Hepatocyte (in vitro differentiated cells): ENCODE data around the gene ABHD8. TPM values are rescaled to one million over a fixed set of nuclear protein-coding genes. Genes with fewer than 3 reads are reported as not detected.

Source experiments
- DNase-seq: peaks from one replicate; pipeline ENCODE4 v3.0.0-alpha.2; 2016; ENCODE audit warnings: low spot score
- H2AFZ ChIP-seq: fragments of 200-600 bp; sonication (generic); 2 replicates; pipeline ENCODE4 v1.6.0; 2016; ENCODE audit warnings: antibody characterized with exemption, mild to moderate bottlenecking
- H3K27ac ChIP-seq: fragments of 200-600 bp; sonication (generic); 2 replicates; pipeline ENCODE4 v1.5.1; 2016; ENCODE audit warnings: mild to moderate bottlenecking
- H3K27me3 ChIP-seq: fragments of 200-600 bp; sonication (generic); 2 replicates; pipeline ENCODE4 v1.6.1; 2016
- H3K36me3 ChIP-seq: fragments of 200-600 bp; sonication (generic); replicated peaks from 2 replicates; pipeline ENCODE4 v1.5.1; 2016; ENCODE audit warnings: low read depth; ENCODE audit not compliant: insufficient read depth
- H3K4me1 ChIP-seq: fragments of 200-600 bp; sonication (generic); 2 replicates; pipeline ENCODE4 v1.5.1; 2016; ENCODE audit warnings: mild to moderate bottlenecking, moderate library complexity; ENCODE audit not compliant: insufficient read depth
- H3K4me2 ChIP-seq: fragments of 200-600 bp; sonication (generic); 2 replicates; pipeline ENCODE4 v1.6.0; 2016
- H3K4me3 ChIP-seq: fragments of 200-600 bp; sonication (generic); 2 replicates; pipeline ENCODE4 v1.5.1; 2016; ENCODE audit warnings: mild to moderate bottlenecking
- H3K79me2 ChIP-seq: fragments of 200-600 bp; sonication (generic); 2 replicates; pipeline ENCODE4 v1.6.0; 2017; ENCODE audit warnings: mild to moderate bottlenecking
- H3K9me2 ChIP-seq: fragments of 200-600 bp; sonication (generic); replicated peaks from 2 replicates; pipeline ENCODE4 v1.6.0; 2017; ENCODE audit warnings: mild to moderate bottlenecking; ENCODE audit not compliant: insufficient read depth
- H3K9me3 ChIP-seq: fragments of 200-600 bp; sonication (generic); 2 replicates; pipeline ENCODE4 v1.5.1; 2016; ENCODE audit warnings: low read depth, mild to moderate bottlenecking
- H4K20me1 ChIP-seq: fragments of 200-600 bp; sonication (generic); 2 replicates; pipeline ENCODE4 v1.6.0; 2016; ENCODE audit warnings: mild to moderate bottlenecking; ENCODE audit not compliant: insufficient read depth, poor library complexity, severe bottlenecking
- CTCF ChIP-seq: fragments of 200-600 bp; sonication (generic); IDR thresholded peaks from 2 replicates; pipeline ENCODE4 v1.5.1; 2016; ENCODE audit warnings: antibody characterized with exemption, mild to moderate bottlenecking; ENCODE audit not compliant: poor library complexity
- EZH2 ChIP-seq: fragments of 200-600 bp; sonication (generic); IDR thresholded peaks from 2 replicates; pipeline ENCODE4 v1.6.1; 2016; ENCODE audit warnings: antibody characterized with exemption, mild to moderate bottlenecking, borderline replicate concordance
- EZH2phosphoT487 ChIP-seq: fragments of 200-600 bp; sonication (generic); IDR thresholded peaks from one replicate; pipeline ENCODE4 v1.6.1; 2018; ENCODE audit warnings: antibody characterized with exemption, mild to moderate bottlenecking, low read depth, moderate library complexity; ENCODE audit not compliant: unreplicated experiment, severe bottlenecking
- WGBS: methylation state at CpG from one replicate; pipeline ENCODE4 v1.1.6; 2016; ENCODE audit warnings: low lambda C conversion rate; ENCODE audit errors: missing lambda C conversion rate; 5-methylcytosine and 5-hydroxymethylcytosine counted together
- polyA plus RNA-seq: library from polyadenylated mRNA; unstranded; fragments of >200 nt; fragmentation: Nextera tagmentation; extraction: Ambion mirVana; gene quantifications from 2 replicates; pipeline ENCODE4 v1.2.1, GENCODE V29; 2016
- total RNA-seq: library from RNA; depleted of rRNA; stranded (reverse); fragments of >200 nt; gene quantifications from 2 replicates; pipeline ENCODE4 v1.2.3, GENCODE V29; 2014

ABHD8 gene
- total and polyA plus RNA-seq, 2 experiments from 2014 or later = 12.9 to 17.6 TPM

GRCh38 chr19:17266589-17266974, 36.6 kb downstream of the ABHD8 start:
- H3K27ac ChIP-seq = peak overlapping the region; percentile 11

GRCh38 chr19:17266026-17266425, 37.2 kb downstream of the ABHD8 start:
- TF ChIP-seq EZH2phosphoT487 = no peak
- no peak for TF ChIP-seq CTCF
- no peak for TF ChIP-seq EZH2
- DNase-seq = no peak
- H3K9me3 ChIP-seq = no peaks in the 10 kb centered on the region
- H3K27me3 ChIP-seq = no peaks in the 10 kb centered on the region
- H3K27ac ChIP-seq = no peak overlapping the region
- H4K20me1 ChIP-seq = no peaks in the 10 kb centered on the region
- H3K36me3 ChIP-seq = no peaks in the 10 kb centered on the region
- H3K4me2 ChIP-seq = no peak overlapping the region
- H3K4me1 ChIP-seq = peaks cover 4% of the 10 kb centered on the region
- H3K4me3 ChIP-seq = no peak overlapping the region
- peaks cover 12% of the 10 kb centered on the region for H3K79me2 ChIP-seq
- 84% methylated on average over 7 of the region's 7 CpGs for WGBS
- no peaks in the 10 kb centered on the region for H3K9me2 ChIP-seq
- no peak overlapping the region for H2AFZ ChIP-seq

More at GRCh38 chr19:17266589-17266974, 36.6 kb downstream of the ABHD8 start:
- H3K79me2 ChIP-seq = peaks cover 12% of the 10 kb centered on the region
- no peak overlapping the region for H2AFZ ChIP-seq
- H3K4me3 ChIP-seq = no peak overlapping the region
- H3K9me3 ChIP-seq = no peaks in the 10 kb centered on the region
- 93% methylated on average over 12 of the region's 12 CpGs for WGBS
- peaks cover 4% of the 10 kb centered on the region for H3K4me1 ChIP-seq
- H4K20me1 ChIP-seq = no peaks in the 10 kb centered on the region
- no peaks in the 10 kb centered on the region for H3K9me2 ChIP-seq
- no peak overlapping the region for H3K4me2 ChIP-seq
- DNase-seq = no peak
- TF ChIP-seq EZH2 (no peak), EZH2phosphoT487 (no peak), CTCF (no peak)
- H3K36me3 ChIP-seq = no peaks in the 10 kb centered on the region
- H3K27me3 ChIP-seq = no peaks in the 10 kb centered on the region

- H3K27me3 ChIP-seq = no peaks in the 10 kb centered on the region
- no peak within 1 kb of the TSS for H3K4me2 ChIP-seq
- no peak within 1 kb of the TSS for H3K4me3 ChIP-seq
- H3K79me2 ChIP-seq = peaks cover 10% of the 10 kb centered on the region
- no peak within 1 kb of the TSS for H3K27ac ChIP-seq
- no peak within 1 kb of the TSS for H2AFZ ChIP-seq
- no peaks in the 10 kb centered on the region for H3K9me2 ChIP-seq
- H3K36me3 ChIP-seq = no peaks in the 10 kb centered on the region
- TF ChIP-seq EZH2phosphoT487 = no peak
- no peak for TF ChIP-seq CTCF
- TF ChIP-seq EZH2 = no peak
- 57% methylated on average over 5 of the region's 5 CpGs for WGBS
- H4K20me1 ChIP-seq = no peaks in the 10 kb centered on the region
- H3K4me1 ChIP-seq = peaks cover 4% of the 10 kb centered on the region
- no peak for DNase-seq
- no peaks in the 10 kb centered on the region for H3K9me3 ChIP-seq
Measured at GRCh38 chr19:17264641-17264979, 38.6 kb downstream of the ABHD8 start, which contains the start of gene USHBP1. Gene USHBP1, minus strand, starts transcription at chr19:17264745. Its CDS starts 446 bp downstream, at chr19:17264299.
